ENCODE data around the gene UGT2B17.
"Not testable (repeated sequence)": the region's sequence is repeated elsewhere in the genome, so short reads cannot be mapped to it uniquely, and the experiment has no call there.

Gene UGT2B17

GRCh38 chr4:68576272-68577125 is at the start of gene UGT2B17:
Gene UGT2B17 (minus strand): TSS chr4:68576322. CDS start chr4:68568484, 7,838 bp downstream.
- H3K9ac ChIP-seq (ENCODE audit: low read depth in 1 of 2, low read length in 2 of 2), result no peak within 1 kb of the TSS
- H3K27ac ChIP-seq (ENCODE audit: low read depth, low read length), result no peak within 1 kb of the TSS
- H3K4me3 ChIP-seq (ENCODE audit: low read depth in 1 of 2, low read length in 2 of 2), result no peak within 1 kb of the TSS
- no peaks in the 10 kb centered on the region for H3K4me1 ChIP-seq (ENCODE audit: control insufficient read depth in 1 of 2, insufficient read depth in 2 of 2, low read length in 2 of 2)
- no peaks in the 10 kb centered on the region for H3K9me3 ChIP-seq (ENCODE audit: control insufficient read depth in 1 of 2, low read length in 2 of 2)
- no peaks in the 10 kb centered on the region for H3K36me3 ChIP-seq (ENCODE audit: control insufficient read depth in 1 of 2, insufficient read depth in 2 of 2, low read length in 2 of 2)
- H3K27me3 ChIP-seq (ENCODE audit: control insufficient read depth in 1 of 2, insufficient read depth in 2 of 2, low read length in 2 of 2), result no peaks in the 10 kb centered on the region

GRCh38 chr4:68622731-68623130 is 46.6 kb upstream of the UGT2B17 start:
- not testable (repeated sequence) for H3K9me3 ChIP-seq (ENCODE audit: control insufficient read depth in 1 of 2, low read length in 2 of 2); H3K9ac ChIP-seq (ENCODE audit: low read depth in 1 of 2, low read length in 2 of 2); H3K36me3 ChIP-seq (ENCODE audit: control insufficient read depth in 1 of 2, insufficient read depth in 2 of 2, low read length in 2 of 2); H3K27ac ChIP-seq (ENCODE audit: low read depth, low read length); H3K27me3 ChIP-seq (ENCODE audit: control insufficient read depth in 1 of 2, insufficient read depth in 2 of 2, low read length in 2 of 2); H3K4me1 ChIP-seq (ENCODE audit: control insufficient read depth in 1 of 2, insufficient read depth in 2 of 2, low read length in 2 of 2); H3K4me3 ChIP-seq (ENCODE audit: low read depth in 1 of 2, low read length in 2 of 2)

GRCh38 chr4:68617003-68617698 is 41.0 kb upstream of the UGT2B17 start:
- no peak overlapping the region for H3K27ac ChIP-seq (ENCODE audit: low read depth, low read length)
- no peaks in the 10 kb centered on the region for H3K4me1 ChIP-seq (ENCODE audit: control insufficient read depth in 1 of 2, insufficient read depth in 2 of 2, low read length in 2 of 2)
- no peak overlapping the region for H3K9ac ChIP-seq (ENCODE audit: low read depth in 1 of 2, low read length in 2 of 2)
- no peaks in the 10 kb centered on the region for H3K9me3 ChIP-seq (ENCODE audit: control insufficient read depth in 1 of 2, low read length in 2 of 2)
- no peaks in the 10 kb centered on the region for H3K27me3 ChIP-seq (ENCODE audit: control insufficient read depth in 1 of 2, insufficient read depth in 2 of 2, low read length in 2 of 2)
- H3K36me3 ChIP-seq (ENCODE audit: control insufficient read depth in 1 of 2, insufficient read depth in 2 of 2, low read length in 2 of 2), result no peaks in the 10 kb centered on the region
- no peak overlapping the region for H3K4me3 ChIP-seq (ENCODE audit: low read depth in 1 of 2, low read length in 2 of 2)

- Histone ChIP-seq H3K9me3 (ENCODE audit: control insufficient read depth in 1 of 2, low read length in 2 of 2) (no peaks in the 10 kb centered on the region), H3K27ac (ENCODE audit: low read depth, low read length) (no peak overlapping the region), H3K36me3 (ENCODE audit: control insufficient read depth in 1 of 2, insufficient read depth in 2 of 2, low read length in 2 of 2) (no peaks in the 10 kb centered on the region), H3K4me3 (ENCODE audit: low read depth in 1 of 2, low read length in 2 of 2) (no peak overlapping the region), H3K4me1 (ENCODE audit: control insufficient read depth in 1 of 2, insufficient read depth in 2 of 2, low read length in 2 of 2) (no peaks in the 10 kb centered on the region), H3K27me3 (ENCODE audit: control insufficient read depth in 1 of 2, insufficient read depth in 2 of 2, low read length in 2 of 2) (no peaks in the 10 kb centered on the region), H3K9ac (ENCODE audit: low read depth in 1 of 2, low read length in 2 of 2) (no peak overlapping the region)
Measured at GRCh38 chr4:68615699-68616422, 39.7 kb upstream of the UGT2B17 start.

- Histone ChIP-seq H3K4me3 (ENCODE audit: low read depth in 1 of 2, low read length in 2 of 2) (no peak overlapping the region), H3K27ac (ENCODE audit: low read depth, low read length) (no peak overlapping the region), H3K36me3 (ENCODE audit: control insufficient read depth in 1 of 2, insufficient read depth in 2 of 2, low read length in 2 of 2) (no peaks in the 10 kb centered on the region), H3K27me3 (ENCODE audit: control insufficient read depth in 1 of 2, insufficient read depth in 2 of 2, low read length in 2 of 2) (no peaks in the 10 kb centered on the region), H3K9ac (ENCODE audit: low read depth in 1 of 2, low read length in 2 of 2) (no peak overlapping the region), H3K9me3 (ENCODE audit: control insufficient read depth in 1 of 2, low read length in 2 of 2) (no peaks in the 10 kb centered on the region), H3K4me1 (ENCODE audit: control insufficient read depth in 1 of 2, insufficient read depth in 2 of 2, low read length in 2 of 2) (no peaks in the 10 kb centered on the region)
Measured at GRCh38 chr4:68613752-68614151, 37.6 kb upstream of the UGT2B17 start.

GRCh38 chr4:68606240-68606639 is 30.1 kb upstream of the UGT2B17 start:
- H3K4me1 ChIP-seq (ENCODE audit: control insufficient read depth in 1 of 2, insufficient read depth in 2 of 2, low read length in 2 of 2), result no peaks in the 10 kb centered on the region
- H3K27me3 ChIP-seq (ENCODE audit: control insufficient read depth in 1 of 2, insufficient read depth in 2 of 2, low read length in 2 of 2), result no peaks in the 10 kb centered on the region
- H3K36me3 ChIP-seq (ENCODE audit: control insufficient read depth in 1 of 2, insufficient read depth in 2 of 2, low read length in 2 of 2), result no peaks in the 10 kb centered on the region
- H3K9ac ChIP-seq (ENCODE audit: low read depth in 1 of 2, low read length in 2 of 2), result no peak overlapping the region
- no peak overlapping the region for H3K27ac ChIP-seq (ENCODE audit: low read depth, low read length)
- no peaks in the 10 kb centered on the region for H3K9me3 ChIP-seq (ENCODE audit: control insufficient read depth in 1 of 2, low read length in 2 of 2)
- no peak overlapping the region for H3K4me3 ChIP-seq (ENCODE audit: low read depth in 1 of 2, low read length in 2 of 2)

GRCh38 chr4:68599150-68599549 is 23.0 kb upstream of the UGT2B17 start:
- Histone ChIP-seq H3K4me1 (ENCODE audit: control insufficient read depth in 1 of 2, insufficient read depth in 2 of 2, low read length in 2 of 2) (no peaks in the 10 kb centered on the region), H3K36me3 (ENCODE audit: control insufficient read depth in 1 of 2, insufficient read depth in 2 of 2, low read length in 2 of 2) (no peaks in the 10 kb centered on the region), H3K9ac (ENCODE audit: low read depth in 1 of 2, low read length in 2 of 2) (no peak overlapping the region), H3K4me3 (ENCODE audit: low read depth in 1 of 2, low read length in 2 of 2) (no peak overlapping the region), H3K27ac (ENCODE audit: low read depth, low read length) (no peak overlapping the region), H3K9me3 (ENCODE audit: control insufficient read depth in 1 of 2, low read length in 2 of 2) (no peaks in the 10 kb centered on the region), H3K27me3 (ENCODE audit: control insufficient read depth in 1 of 2, insufficient read depth in 2 of 2, low read length in 2 of 2) (no peaks in the 10 kb centered on the region)

GRCh38 chr4:68597482-68597881 is 21.4 kb upstream of the UGT2B17 start:
- Histone ChIP-seq H3K9ac (ENCODE audit: low read depth in 1 of 2, low read length in 2 of 2) (no peak overlapping the region), H3K27me3 (ENCODE audit: control insufficient read depth in 1 of 2, insufficient read depth in 2 of 2, low read length in 2 of 2) (no peaks in the 10 kb centered on the region), H3K36me3 (ENCODE audit: control insufficient read depth in 1 of 2, insufficient read depth in 2 of 2, low read length in 2 of 2) (no peaks in the 10 kb centered on the region), H3K4me1 (ENCODE audit: control insufficient read depth in 1 of 2, insufficient read depth in 2 of 2, low read length in 2 of 2) (no peaks in the 10 kb centered on the region), H3K27ac (ENCODE audit: low read depth, low read length) (no peak overlapping the region), H3K9me3 (ENCODE audit: control insufficient read depth in 1 of 2, low read length in 2 of 2) (no peaks in the 10 kb centered on the region), H3K4me3 (ENCODE audit: low read depth in 1 of 2, low read length in 2 of 2) (no peak overlapping the region)

- no peaks in the 10 kb centered on the region for H3K27me3 ChIP-seq (ENCODE audit: control insufficient read depth in 1 of 2, insufficient read depth in 2 of 2, low read length in 2 of 2)
- no peak overlapping the region for H3K27ac ChIP-seq (ENCODE audit: low read depth, low read length)
- H3K4me1 ChIP-seq (ENCODE audit: control insufficient read depth in 1 of 2, insufficient read depth in 2 of 2, low read length in 2 of 2), result no peaks in the 10 kb centered on the region
- H3K9ac ChIP-seq (ENCODE audit: low read depth in 1 of 2, low read length in 2 of 2), result no peak overlapping the region
- no peaks in the 10 kb centered on the region for H3K36me3 ChIP-seq (ENCODE audit: control insufficient read depth in 1 of 2, insufficient read depth in 2 of 2, low read length in 2 of 2)
- H3K9me3 ChIP-seq (ENCODE audit: control insufficient read depth in 1 of 2, low read length in 2 of 2), result no peaks in the 10 kb centered on the region
- H3K4me3 ChIP-seq (ENCODE audit: low read depth in 1 of 2, low read length in 2 of 2), result no peak overlapping the region
Measured at GRCh38 chr4:68594678-68595077, 18.6 kb upstream of the UGT2B17 start.

- H3K4me1 ChIP-seq (ENCODE audit: control insufficient read depth in 1 of 2, insufficient read depth in 2 of 2, low read length in 2 of 2), result no peaks in the 10 kb centered on the region
- H3K27ac ChIP-seq (ENCODE audit: low read depth, low read length), result no peak overlapping the region
- H3K36me3 ChIP-seq (ENCODE audit: control insufficient read depth in 1 of 2, insufficient read depth in 2 of 2, low read length in 2 of 2), result no peaks in the 10 kb centered on the region
- no peaks in the 10 kb centered on the region for H3K27me3 ChIP-seq (ENCODE audit: control insufficient read depth in 1 of 2, insufficient read depth in 2 of 2, low read length in 2 of 2)
- H3K4me3 ChIP-seq (ENCODE audit: low read depth in 1 of 2, low read length in 2 of 2), result no peak overlapping the region
- H3K9ac ChIP-seq (ENCODE audit: low read depth in 1 of 2, low read length in 2 of 2), result no peak overlapping the region
- no peaks in the 10 kb centered on the region for H3K9me3 ChIP-seq (ENCODE audit: control insufficient read depth in 1 of 2, low read length in 2 of 2)
Measured at GRCh38 chr4:68593112-68593511, 17.0 kb upstream of the UGT2B17 start.
